GM23338 (cell line): ENCODE data around the gene TRAF2.
A peak's percentile ranks its signal among the peaks of the same experiment; 100 is the strongest.

Source experiments
- EZH2phosphoT487 ChIP-seq: fragments of 200-600 bp; sonication (generic); IDR thresholded peaks from one replicate; pipeline ENCODE4 v1.8.1; 2018; ENCODE audit warnings: antibody characterized with exemption; ENCODE audit not compliant: unreplicated experiment
- JUNB ChIP-seq: IDR thresholded peaks from one replicate; pipeline ENCODE4 v1.6.1; 2016; ENCODE audit warnings: antibody characterized with exemption; ENCODE audit not compliant: unreplicated experiment
- POLR2AphosphoS5 ChIP-seq: IDR thresholded peaks from 2 replicates; pipeline ENCODE4 v1.6.1; 2016; ENCODE audit warnings: antibody characterized with exemption, low read depth
- REST ChIP-seq: IDR thresholded peaks from one replicate; pipeline ENCODE4 v1.6.1; 2018; ENCODE audit warnings: antibody characterized with exemption; ENCODE audit not compliant: unreplicated experiment
- TF ChIP-seq, protein P1 (sequence below), 2 experiments: fragments of 200-600 bp in 1 of 2; sonication (generic) in 1 of 2; conservative IDR thresholded peaks; 2 replicates each; pipeline versions ENCODE4 v1.5.1 to v1.6.1; 2016 to 2017; ENCODE audit warnings: antibody characterized with exemption in 2 of 2, low read depth in 2 of 2, mild to moderate bottlenecking in 2 of 2, moderate library complexity in 1 of 2

GRCh38 chr9:136849038-136849959 lies 37.0 kb upstream of the TRAF2 start, which contains the start of gene PHPT1:
- TF ChIP-seq, protein P1, sequence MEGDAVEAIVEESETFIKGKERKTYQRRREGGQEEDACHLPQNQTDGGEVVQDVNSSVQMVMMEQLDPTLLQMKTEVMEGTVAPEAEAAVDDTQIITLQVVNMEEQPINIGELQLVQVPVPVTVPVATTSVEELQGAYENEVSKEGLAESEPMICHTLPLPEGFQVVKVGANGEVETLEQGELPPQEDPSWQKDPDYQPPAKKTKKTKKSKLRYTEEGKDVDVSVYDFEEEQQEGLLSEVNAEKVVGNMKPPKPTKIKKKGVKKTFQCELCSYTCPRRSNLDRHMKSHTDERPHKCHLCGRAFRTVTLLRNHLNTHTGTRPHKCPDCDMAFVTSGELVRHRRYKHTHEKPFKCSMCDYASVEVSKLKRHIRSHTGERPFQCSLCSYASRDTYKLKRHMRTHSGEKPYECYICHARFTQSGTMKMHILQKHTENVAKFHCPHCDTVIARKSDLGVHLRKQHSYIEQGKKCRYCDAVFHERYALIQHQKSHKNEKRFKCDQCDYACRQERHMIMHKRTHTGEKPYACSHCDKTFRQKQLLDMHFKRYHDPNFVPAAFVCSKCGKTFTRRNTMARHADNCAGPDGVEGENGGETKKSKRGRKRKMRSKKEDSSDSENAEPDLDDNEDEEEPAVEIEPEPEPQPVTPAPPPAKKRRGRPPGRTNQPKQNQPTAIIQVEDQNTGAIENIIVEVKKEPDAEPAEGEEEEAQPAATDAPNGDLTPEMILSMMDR (conservative IDR thresholded peaks at IDR 0.05; ENCODE audit: low read depth in 2 of 2), result no peak
- TF ChIP-seq EZH2phosphoT487, result no peak
- TF ChIP-seq POLR2AphosphoS5, result peak; percentile 97
- TF ChIP-seq REST, result no peak
- no peak for TF ChIP-seq JUNB
